Panc1 (cell line): ENCODE results near the gene PPP1R27. TPM values are rescaled to one million over a fixed set of nuclear protein-coding genes. Genes with fewer than 3 reads are reported as not detected.

Experiments used
- ATAC-seq: fragments of 200-7000 bp; cut with Tn5 transposase; 2 replicates; pipeline ENCODE4 v1.9.1; 2020; ENCODE audit warnings: mild to moderate bottlenecking, moderate library complexity
- BruUV-seq: library from RNA; stranded (reverse); fragments of 400-500 nt; replicated peaks from 2 replicates; lab custom pipeline; 2021; lab: Mats Ljungman, UMichigan
- CTCF ChIA-PET: fragments of 300-600 bp; sonication (Branson Sonifier 250); formaldehyde crosslinking; loops from one replicate; lab custom pipeline; 2022; ENCODE audit warnings: antibody characterized with exemption; lab: Charles Lee
- POLR2A ChIA-PET: fragments of 300-600 bp; sonication (Branson Sonifier 250); formaldehyde crosslinking; loops from one replicate; lab custom pipeline; 2022; ENCODE audit warnings: antibody characterized with exemption; lab: Charles Lee
- DNase-seq: peaks from one replicate; pipeline ENCODE4 v3.0.0-alpha.2; 2010; ENCODE audit warnings: low read depth, low spot score
- H3K27ac ChIP-seq: 2 replicates; pipeline ENCODE4 v1.5.1; 2011; ENCODE audit warnings: mild to moderate bottlenecking, low read length, inconsistent platforms
- H3K27me3 ChIP-seq: fragments of 200-500 bp; sonication (Bioruptor generic); 2 replicates; pipeline ENCODE4 v1.6.0; 2014; ENCODE audit warnings: low read length, inconsistent platforms; ENCODE audit not compliant: control insufficient read depth, insufficient read depth
- H3K36me3 ChIP-seq: fragments of 200-500 bp; sonication (Bioruptor generic); 2 replicates; pipeline ENCODE4 v1.5.1; 2014; ENCODE audit warnings: inconsistent platforms, mild to moderate bottlenecking, low read length, moderate library complexity; ENCODE audit not compliant: control insufficient read depth, insufficient read depth
- H3K4me1 ChIP-seq: 2 replicates; pipeline ENCODE4 v1.5.1; 2011; ENCODE audit warnings: inconsistent platforms, mild to moderate bottlenecking, low read length, moderate library complexity; ENCODE audit not compliant: control insufficient read depth, insufficient read depth
- H3K4me3 ChIP-seq, 2 experiments: 2 replicates each; pipeline ENCODE4 v1.5.1; 2011 to 2012; ENCODE audit warnings: low read depth in 2 of 2, low read length in 2 of 2, mild to moderate bottlenecking in 2 of 2, inconsistent platforms in 1 of 2, moderate library complexity in 1 of 2
- H3K9me3 ChIP-seq: fragments of 200-500 bp; sonication (Bioruptor generic); 2 replicates; pipeline ENCODE4 v1.5.1; 2014; ENCODE audit warnings: low read depth, mild to moderate bottlenecking, inconsistent platforms, low read length, moderate library complexity; ENCODE audit not compliant: control insufficient read depth, insufficient read depth
- POLR2AphosphoS5 ChIP-seq: IDR thresholded peaks from 2 replicates; pipeline ENCODE4 v1.6.1; 2012; ENCODE audit warnings: mild to moderate bottlenecking, low read depth, low read length, moderate library complexity
- SIN3A ChIP-seq: IDR thresholded peaks from 2 replicates; pipeline ENCODE4 v1.6.1; 2012; ENCODE audit warnings: low read depth, mild to moderate bottlenecking, low read length, moderate library complexity, borderline replicate concordance; ENCODE audit not compliant: insufficient read depth
- TCF7L2 ChIP-seq: IDR thresholded peaks from 2 replicates; pipeline ENCODE4 v1.6.1; 2011; ENCODE audit warnings: mild to moderate bottlenecking, low read depth, low read length, inconsistent platforms
- in situ Hi-C: cut with HindIII; loops from 2 replicates; pipeline ENCODE4 v1.10.0; 2016; ENCODE audit warnings: low sequenced_read_pairs, low pct_unique_long_range_greater_than_20kb
- intact Hi-C: fragments of 100-400 bp; cut with micrococcal nuclease; formaldehyde crosslinking; loops from one replicate; pipeline ENCODE4 v1.10.0; 2022; ENCODE audit not compliant: unreplicated experiment
- total RNA-seq: library from RNA; stranded (reverse); gene quantifications from one replicate; pipeline ENCODE4 v1.2.1, GENCODE V29; 2021; ENCODE audit not compliant: unreplicated experiment
- TF ChIP-seq, protein P1 (sequence below), 2 experiments: IDR thresholded peaks; 2 replicates each; pipeline ENCODE4 v1.6.1; 2011 to 2012; ENCODE audit warnings: low read depth in 2 of 2, control low read depth in 1 of 2, low read length in 1 of 2, mild to moderate bottlenecking in 1 of 2, moderate library complexity in 1 of 2; ENCODE audit not compliant: insufficient read depth in 1 of 2
- TF ChIP-seq, protein P2 (sequence below): fragments of 450-650 bp; IDR thresholded peaks from 2 replicates; pipeline ENCODE4 v1.5.1; 2017; ENCODE audit warnings: mild to moderate bottlenecking

Gene PPP1R27
- total RNA-seq, 1 experiment from 2014 or later = not detected

DNA sequence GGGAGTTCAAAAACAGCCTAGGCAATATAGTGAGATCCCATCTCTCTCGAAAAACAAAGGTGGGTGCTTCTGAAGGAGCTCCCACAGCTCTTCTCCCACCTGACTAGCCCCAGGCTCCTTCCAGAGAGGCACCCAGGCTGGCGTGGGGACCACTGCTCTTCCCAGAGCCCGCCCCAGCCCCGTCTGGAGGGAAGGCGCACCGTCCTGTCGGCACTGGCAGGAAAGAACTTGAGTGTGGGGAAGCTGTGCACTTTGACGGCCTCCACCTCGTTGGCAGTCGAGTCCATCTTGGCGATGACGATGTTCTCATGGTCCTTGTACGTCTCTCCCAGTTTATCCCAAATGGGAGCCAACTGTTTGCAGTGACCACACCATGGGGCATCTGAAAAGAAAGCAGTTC is 10.5 kb upstream of the PPP1R27 start:
- Histone ChIP-seq H3K27me3 (no peaks in the 10 kb centered on the region), H3K9me3 (no peaks in the 10 kb centered on the region), H3K36me3 (peaks cover 5% of the 10 kb centered on the region), H3K4me3 (no peak overlapping the region), H3K27ac (no peak overlapping the region), H3K4me1 (no peaks in the 10 kb centered on the region)
- ATAC-seq (no peak), DNase-seq (no peak)
- intact Hi-C loops (no loop called here), in situ Hi-C loops (no loop called here)
- ChIA-PET POLR2A (no interaction called here), CTCF (no interaction called here)
- BruUV-seq = no TSS peak
- TF ChIP-seq SIN3A (no peak), TCF7L2 (no peak), POLR2AphosphoS5 (no peak)
- TF ChIP-seq, protein P1, sequence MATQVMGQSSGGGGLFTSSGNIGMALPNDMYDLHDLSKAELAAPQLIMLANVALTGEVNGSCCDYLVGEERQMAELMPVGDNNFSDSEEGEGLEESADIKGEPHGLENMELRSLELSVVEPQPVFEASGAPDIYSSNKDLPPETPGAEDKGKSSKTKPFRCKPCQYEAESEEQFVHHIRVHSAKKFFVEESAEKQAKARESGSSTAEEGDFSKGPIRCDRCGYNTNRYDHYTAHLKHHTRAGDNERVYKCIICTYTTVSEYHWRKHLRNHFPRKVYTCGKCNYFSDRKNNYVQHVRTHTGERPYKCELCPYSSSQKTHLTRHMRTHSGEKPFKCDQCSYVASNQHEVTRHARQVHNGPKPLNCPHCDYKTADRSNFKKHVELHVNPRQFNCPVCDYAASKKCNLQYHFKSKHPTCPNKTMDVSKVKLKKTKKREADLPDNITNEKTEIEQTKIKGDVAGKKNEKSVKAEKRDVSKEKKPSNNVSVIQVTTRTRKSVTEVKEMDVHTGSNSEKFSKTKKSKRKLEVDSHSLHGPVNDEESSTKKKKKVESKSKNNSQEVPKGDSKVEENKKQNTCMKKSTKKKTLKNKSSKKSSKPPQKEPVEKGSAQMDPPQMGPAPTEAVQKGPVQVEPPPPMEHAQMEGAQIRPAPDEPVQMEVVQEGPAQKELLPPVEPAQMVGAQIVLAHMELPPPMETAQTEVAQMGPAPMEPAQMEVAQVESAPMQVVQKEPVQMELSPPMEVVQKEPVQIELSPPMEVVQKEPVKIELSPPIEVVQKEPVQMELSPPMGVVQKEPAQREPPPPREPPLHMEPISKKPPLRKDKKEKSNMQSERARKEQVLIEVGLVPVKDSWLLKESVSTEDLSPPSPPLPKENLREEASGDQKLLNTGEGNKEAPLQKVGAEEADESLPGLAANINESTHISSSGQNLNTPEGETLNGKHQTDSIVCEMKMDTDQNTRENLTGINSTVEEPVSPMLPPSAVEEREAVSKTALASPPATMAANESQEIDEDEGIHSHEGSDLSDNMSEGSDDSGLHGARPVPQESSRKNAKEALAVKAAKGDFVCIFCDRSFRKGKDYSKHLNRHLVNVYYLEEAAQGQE (IDR thresholded peaks at IDR 0.05; ENCODE audit: insufficient read depth in 1 of 2, low read depth in 2 of 2, low read length in 1 of 2) = no peak
- TF ChIP-seq, protein P2, sequence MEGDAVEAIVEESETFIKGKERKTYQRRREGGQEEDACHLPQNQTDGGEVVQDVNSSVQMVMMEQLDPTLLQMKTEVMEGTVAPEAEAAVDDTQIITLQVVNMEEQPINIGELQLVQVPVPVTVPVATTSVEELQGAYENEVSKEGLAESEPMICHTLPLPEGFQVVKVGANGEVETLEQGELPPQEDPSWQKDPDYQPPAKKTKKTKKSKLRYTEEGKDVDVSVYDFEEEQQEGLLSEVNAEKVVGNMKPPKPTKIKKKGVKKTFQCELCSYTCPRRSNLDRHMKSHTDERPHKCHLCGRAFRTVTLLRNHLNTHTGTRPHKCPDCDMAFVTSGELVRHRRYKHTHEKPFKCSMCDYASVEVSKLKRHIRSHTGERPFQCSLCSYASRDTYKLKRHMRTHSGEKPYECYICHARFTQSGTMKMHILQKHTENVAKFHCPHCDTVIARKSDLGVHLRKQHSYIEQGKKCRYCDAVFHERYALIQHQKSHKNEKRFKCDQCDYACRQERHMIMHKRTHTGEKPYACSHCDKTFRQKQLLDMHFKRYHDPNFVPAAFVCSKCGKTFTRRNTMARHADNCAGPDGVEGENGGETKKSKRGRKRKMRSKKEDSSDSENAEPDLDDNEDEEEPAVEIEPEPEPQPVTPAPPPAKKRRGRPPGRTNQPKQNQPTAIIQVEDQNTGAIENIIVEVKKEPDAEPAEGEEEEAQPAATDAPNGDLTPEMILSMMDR = no peak

DNA sequence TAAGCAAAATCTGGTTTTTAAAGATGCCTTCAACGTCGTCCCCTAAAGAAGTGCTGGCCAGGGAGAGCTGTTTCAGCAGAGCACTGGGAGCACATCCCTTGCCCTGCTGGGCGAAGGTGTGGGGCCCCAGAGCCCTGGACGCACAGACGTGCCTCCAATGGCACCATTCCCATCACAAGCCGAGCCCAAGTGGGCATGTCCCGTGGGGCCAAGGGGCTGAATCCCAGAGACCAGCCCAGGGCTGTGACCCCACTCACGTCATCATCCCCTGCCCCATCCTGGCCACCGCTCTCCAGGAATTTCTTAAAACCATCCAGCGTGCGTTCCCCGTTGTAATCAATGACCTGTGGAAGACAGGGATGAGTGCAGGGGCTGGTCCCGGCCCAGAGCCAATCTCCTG is 10.0 kb upstream of the PPP1R27 start:
- DNase-seq = no peak
- CTCF ChIA-PET = no interaction called here
- no peak for ATAC-seq
- POLR2A ChIA-PET = no interaction called here
- in situ Hi-C loops (no loop called here), intact Hi-C loops (no loop called here)
- Histone ChIP-seq H3K9me3 (no peaks in the 10 kb centered on the region), H3K4me3 (no peak overlapping the region), H3K27ac (no peak overlapping the region), H3K27me3 (no peaks in the 10 kb centered on the region), H3K4me1 (no peaks in the 10 kb centered on the region), H3K36me3 (peaks cover 5% of the 10 kb centered on the region)
- no TSS peak for BruUV-seq
- TF ChIP-seq, protein P2 = no peak
- TF ChIP-seq POLR2AphosphoS5 (no peak), TCF7L2 (no peak)
